Thyroid gland (tissue), 4 donors: Measurements from ENCODE around the gene RBM28. TPM values are rescaled to one million over a fixed set of nuclear protein-coding genes. Genes with fewer than 3 reads are reported as not detected.
A peak's percentile ranks its signal among the peaks of the same experiment; 100 is the strongest.

ENCODE experiments used
- DNase-seq, 2 donors: peaks; one replicate each; pipeline ENCODE4 v3.0.0-alpha.2; 2019
- H3K27ac ChIP-seq, 3 donors: fragments of 200-600 bp; sonication (generic); 1 replicate in 2 of 3; 2 replicates in 1 of 3; pipeline ENCODE4 v1.5.1; 2016 to 2019; ENCODE audit warnings: mild to moderate bottlenecking in 1 of 3, moderate library complexity in 1 of 3
- H3K27me3 ChIP-seq: fragments of 200-600 bp; sonication (generic); one replicate; pipeline ENCODE4 v1.5.1; 2019
- H3K36me3 ChIP-seq, 2 donors: fragments of 200-600 bp; sonication (generic); one replicate each; pipeline ENCODE4 v1.5.1; 2016 to 2019
- H3K4me1 ChIP-seq, 2 donors: fragments of 200-600 bp; sonication (generic); one replicate each; pipeline ENCODE4 v1.5.1; 2017 to 2019
- H3K4me3 ChIP-seq, 3 donors: fragments of 200-600 bp; sonication (generic); replicated peaks in 1 of 3; 1 replicate in 2 of 3; 2 replicates in 1 of 3; pipeline ENCODE4 v1.5.1; 2016; ENCODE audit warnings: mild to moderate bottlenecking in 1 of 3
- H3K9me3 ChIP-seq: fragments of 200-600 bp; sonication (generic); one replicate; pipeline ENCODE4 v1.5.1; 2017
- POLR2A ChIP-seq, 2 donors: fragments of 450-650 bp; IDR thresholded peaks; one replicate each; pipeline ENCODE4 v1.6.1; 2017; ENCODE audit warnings: antibody characterized with exemption in 2 of 2, mild to moderate bottlenecking in 2 of 2, moderate library complexity in 1 of 2
- WGBS, 2 donors: methylation state at CpG; one replicate each; pipeline ENCODE4 v1.1.5; 2017; 5-methylcytosine and 5-hydroxymethylcytosine counted together
- intact Hi-C: fragments of 100-400 bp; cut with DNase I; formaldehyde crosslinking; loops from one replicate; pipeline ENCODE4 v1.15.1; 2023
- total RNA-seq, 4 donors: library from RNA; depleted of rRNA; stranded (reverse); fragments of >200 nt; gene quantifications; one replicate each; pipeline ENCODE4 v1.2.3, GENCODE V29; 2016
- TF ChIP-seq, protein P1 (sequence below), 6 experiments: fragments of 200-600 bp in 3 of 6; fragments of 450-650 bp in 3 of 6; sonication (generic) in 3 of 6; IDR thresholded peaks; one replicate each; pipeline ENCODE4 v1.5.1; 2016 to 2019; ENCODE audit warnings: antibody characterized with exemption in 6 of 6, mild to moderate bottlenecking in 2 of 6, inconsistent platforms in 1 of 6, moderate library complexity in 1 of 6

RBM28 gene
- total RNA-seq, 4 donors from 2014 or later, result 19.1 to 36.9 (median 27.7) TPM

- H3K27me3 ChIP-seq, result peaks cover 4% of the 10 kb centered on the region
- peaks cover 0 to 14% of the 10 kb centered on the region in 2 donors for H3K4me1 ChIP-seq
- H3K9me3 ChIP-seq, result no peaks in the 10 kb centered on the region
- 44 to 61% methylated on average over 3 of the region's 3 CpGs for WGBS, 2 donors
- intact Hi-C loops, result no loop called here
- TF ChIP-seq, protein P1, sequence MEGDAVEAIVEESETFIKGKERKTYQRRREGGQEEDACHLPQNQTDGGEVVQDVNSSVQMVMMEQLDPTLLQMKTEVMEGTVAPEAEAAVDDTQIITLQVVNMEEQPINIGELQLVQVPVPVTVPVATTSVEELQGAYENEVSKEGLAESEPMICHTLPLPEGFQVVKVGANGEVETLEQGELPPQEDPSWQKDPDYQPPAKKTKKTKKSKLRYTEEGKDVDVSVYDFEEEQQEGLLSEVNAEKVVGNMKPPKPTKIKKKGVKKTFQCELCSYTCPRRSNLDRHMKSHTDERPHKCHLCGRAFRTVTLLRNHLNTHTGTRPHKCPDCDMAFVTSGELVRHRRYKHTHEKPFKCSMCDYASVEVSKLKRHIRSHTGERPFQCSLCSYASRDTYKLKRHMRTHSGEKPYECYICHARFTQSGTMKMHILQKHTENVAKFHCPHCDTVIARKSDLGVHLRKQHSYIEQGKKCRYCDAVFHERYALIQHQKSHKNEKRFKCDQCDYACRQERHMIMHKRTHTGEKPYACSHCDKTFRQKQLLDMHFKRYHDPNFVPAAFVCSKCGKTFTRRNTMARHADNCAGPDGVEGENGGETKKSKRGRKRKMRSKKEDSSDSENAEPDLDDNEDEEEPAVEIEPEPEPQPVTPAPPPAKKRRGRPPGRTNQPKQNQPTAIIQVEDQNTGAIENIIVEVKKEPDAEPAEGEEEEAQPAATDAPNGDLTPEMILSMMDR (IDR thresholded peaks at IDR 0.05), result no peak
- TF ChIP-seq POLR2A (IDR thresholded peaks at IDR 0.05), result no peak
- no peaks in the 10 kb centered on the region for H3K36me3 ChIP-seq
- no peak for DNase-seq
- H3K4me3 ChIP-seq, result no peak overlapping the region
- no peak overlapping the region for H3K27ac ChIP-seq
Observed at GRCh38 chr7:128274884-128275603, 68.7 kb downstream of the RBM28 start.

DNA sequence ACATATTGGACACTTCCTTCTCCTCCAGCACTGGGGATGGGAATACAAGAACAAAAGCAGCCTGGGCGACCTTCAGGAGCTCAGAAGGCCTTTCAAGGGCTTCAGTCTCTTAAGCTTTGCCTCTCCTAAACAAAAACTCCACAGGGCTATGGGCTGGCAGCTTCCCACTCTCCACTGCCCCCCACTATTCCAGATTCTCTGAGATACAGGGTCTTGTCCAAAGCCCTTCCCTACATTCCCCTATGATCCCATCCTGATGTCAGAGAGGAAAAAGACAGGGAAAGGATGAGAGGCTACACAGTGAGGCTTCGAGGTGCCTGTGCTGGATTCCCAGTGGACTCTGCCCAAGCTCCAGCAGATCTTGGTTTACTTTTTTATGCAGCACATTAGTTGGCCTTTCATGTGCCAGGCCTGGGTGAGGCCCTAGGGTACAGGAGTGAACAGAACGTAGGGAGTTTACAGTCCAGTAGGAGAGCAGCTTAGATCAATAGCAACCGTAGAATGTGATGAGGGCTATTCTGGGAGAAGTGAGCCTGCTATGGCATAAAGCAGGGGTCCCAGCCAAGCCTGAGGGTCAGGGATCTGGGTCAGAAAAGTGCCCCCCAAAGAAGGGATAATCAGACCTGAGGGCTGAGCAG is 69.3 kb downstream of the RBM28 start:
- peaks cover 4% of the 10 kb centered on the region for H3K27me3 ChIP-seq
- peaks cover 0 to 14% of the 10 kb centered on the region in 2 donors for H3K4me1 ChIP-seq
- H3K36me3 ChIP-seq, result no peaks in the 10 kb centered on the region
- no peaks in the 10 kb centered on the region for H3K9me3 ChIP-seq
- no peak for DNase-seq
- TF ChIP-seq, protein P1 (IDR thresholded peaks at IDR 0.05), result no peak
- no peak for TF ChIP-seq POLR2A (IDR thresholded peaks at IDR 0.05)
- no peak overlapping the region for H3K4me3 ChIP-seq
- intact Hi-C loops, result no loop called here
- no peak overlapping the region for H3K27ac ChIP-seq
- 87 to 95% methylated on average over 4 of the region's 4 CpGs for WGBS, 2 donors

GRCh38 chr7:128271942-128272481 is 71.7 kb downstream of the RBM28 start:
- H3K4me3 ChIP-seq, result peak overlapping the region in 1 of 3 donors; percentile 12
- intact Hi-C loops, result no loop called here
- TF ChIP-seq, protein P1 (IDR thresholded peaks at IDR 0.05), result no peak
- TF ChIP-seq POLR2A (IDR thresholded peaks at IDR 0.05), result no peak
- no peak for DNase-seq
- peaks cover 4% of the 10 kb centered on the region for H3K27me3 ChIP-seq
- no peak overlapping the region for H3K27ac ChIP-seq
- no peaks in the 10 kb centered on the region for H3K36me3 ChIP-seq
- H3K9me3 ChIP-seq, result no peaks in the 10 kb centered on the region
- peaks cover 4 to 19% of the 10 kb centered on the region in 2 donors for H3K4me1 ChIP-seq
- WGBS, 2 donors, result 17% methylated on average over 28 to 30 of the region's 30 CpGs

DNA sequence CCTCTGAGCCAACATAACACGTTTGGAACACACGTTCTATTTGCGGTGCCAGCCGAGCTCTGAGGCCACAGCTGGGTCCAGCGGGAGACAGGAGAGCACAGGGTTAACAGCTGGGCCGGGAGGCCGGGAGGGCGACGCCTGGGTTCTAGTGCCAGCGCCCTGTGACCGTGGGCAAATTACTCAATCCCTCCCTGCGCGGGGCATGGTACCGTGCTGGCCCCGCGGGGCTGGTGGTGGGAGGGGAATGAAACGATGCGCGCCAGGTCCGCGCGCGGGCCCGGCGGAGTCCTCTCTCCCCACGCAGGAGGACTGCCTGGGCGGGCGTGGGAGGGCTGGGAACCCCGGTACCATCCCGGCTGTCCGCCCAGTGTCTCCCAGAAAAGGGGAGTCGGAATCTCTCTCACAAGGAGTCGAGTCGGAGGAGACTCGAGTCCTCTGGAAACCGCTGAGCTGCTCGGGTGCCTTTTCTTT is 72.2 kb downstream of the RBM28 start:
- peaks cover 4% of the 10 kb centered on the region for H3K27me3 ChIP-seq
- H3K27ac ChIP-seq, result no peak overlapping the region
- peak overlapping the region in 1 of 3 donors; percentile 12 for H3K4me3 ChIP-seq
- no peak for DNase-seq
- H3K9me3 ChIP-seq, result no peaks in the 10 kb centered on the region
- TF ChIP-seq, protein P1 (IDR thresholded peaks at IDR 0.05), result no peak
- no peak for TF ChIP-seq POLR2A (IDR thresholded peaks at IDR 0.05)
- intact Hi-C loops, result no loop called here
- 4 to 5% methylated on average over 14 to 18 of the region's 37 CpGs for WGBS, 2 donors
- H3K36me3 ChIP-seq, result no peaks in the 10 kb centered on the region
- peaks cover 9 to 24% of the 10 kb centered on the region in 2 donors for H3K4me1 ChIP-seq
